Heart right ventricle (tissue), 16 donors: ENCODE data around the gene IFT52. TPM values are rescaled to one million over a fixed set of nuclear protein-coding genes. Genes with fewer than 3 reads are reported as not detected.

Source experiments
- ATAC-seq, 8 donors: fragments of 200-7000 bp; cut with Tn5 transposase; one replicate each; pipeline ENCODE4 v1.9.1; 2020; ENCODE audit warnings: mild to moderate bottlenecking in 8 of 8, moderate library complexity in 8 of 8, moderate number of reproducible peaks in 1 of 8
- DNase-seq, 2 donors: peaks; one replicate each; pipeline ENCODE4 v3.0.0-alpha.2; 2020
- H3K27ac ChIP-seq, 10 donors: fragments of 200-600 bp; sonication (generic) in 2 of 10; one replicate each; pipeline versions ENCODE4 v1.5.0 to v1.8.0; 2020 to 2022; ENCODE audit warnings: mild to moderate bottlenecking in 3 of 10
- H3K27me3 ChIP-seq, 7 donors: fragments of 200-600 bp; one replicate each; pipeline ENCODE4 v1.8.0; 2021 to 2022; ENCODE audit warnings: mild to moderate bottlenecking in 2 of 7
- H3K36me3 ChIP-seq, 9 donors: fragments of 200-600 bp; sonication (generic) in 1 of 9; one replicate each; pipeline versions ENCODE4 v1.5.0 to v1.8.0; 2020 to 2022; ENCODE audit warnings: mild to moderate bottlenecking in 2 of 9
- H3K4me1 ChIP-seq, 9 donors: fragments of 200-600 bp; sonication (generic) in 1 of 9; one replicate each; pipeline versions ENCODE4 v1.5.0 to v1.8.0; 2020 to 2022; ENCODE audit warnings: mild to moderate bottlenecking in 4 of 9
- H3K4me3 ChIP-seq, 10 donors: fragments of 200-600 bp; sonication (generic) in 2 of 10; one replicate each; pipeline versions ENCODE4 v1.5.0 to v1.8.0; 2020 to 2022; ENCODE audit warnings: mild to moderate bottlenecking in 7 of 10, moderate library complexity in 2 of 10
- H3K9me3 ChIP-seq, 11 donors: fragments of 200-600 bp in 10 of 11; sonication (generic) in 2 of 11; one replicate each; pipeline versions ENCODE4 v1.5.0 to v1.8.0; 2013 to 2022; ENCODE audit warnings: mild to moderate bottlenecking in 2 of 11, control low read depth in 1 of 11, moderate library complexity in 1 of 11
- WGBS, 2 donors: extraction: QIAGEN DNeasy Blood & Tissue Kit; methylation state at CpG; one replicate each; pipeline ENCODE4 v1.1.7; 2013; ENCODE audit warnings: inconsistent platforms in 1 of 2; 5-methylcytosine and 5-hydroxymethylcytosine counted together
- intact Hi-C, 10 donors: fragments of 100-400 bp; cut with DNase I; formaldehyde crosslinking; loops; one replicate each; pipeline versions ENCODE4 v1.11.1 to v1.14.2; 2022
- polyA plus RNA-seq, 2 donors: library from polyadenylated mRNA; stranded (reverse); fragments of 200-250 nt; gene quantifications; one replicate each; pipeline ENCODE4 v1.2.3, GENCODE V29; 2013
- total RNA-seq, 10 donors: library from RNA; stranded (reverse); fragmentation: NEBNext Ultra II Directional in 3 of 10; extraction: Animal tissue kit (Norgen Biotek cat#: 25700) in 3 of 10; gene quantifications; one replicate each; pipeline versions ENCODE4 v1.2.1 to v1.2.4, GENCODE V29; 2021 to 2023
- TF ChIP-seq, protein P1 (sequence below), 9 donors: fragments of 200-600 bp; sonication (generic) in 2 of 9; IDR thresholded peaks; one replicate each; pipeline versions ENCODE4 v1.5.0 to v1.8.0; 2021 to 2022; ENCODE audit warnings: antibody characterized with exemption in 9 of 9, mild to moderate bottlenecking in 5 of 9, moderate library complexity in 1 of 9
- donor health status: Arrhythmogenic right ventricular cardiomyopathy.
- donor health status: ischemic (EF 13 %, LVEDD 7.1; RV severe dilation, severe dysfunction).
- donor health status: healthy with polysubstance abuse.
- donor health status: DM: no; HTN: yes; CAD: no.
- donor health status: DM: no; HTN: no; CAD: no.
- donor health status: ischemic (EF 25% LVEDD 6.9; RV normal size, moderate dysfunction).
- donor health status: ischemic (EF 25% LVEDD 5.7; RV mildly dilated, moderate dysfunction).
- donor health status: healthy.
- donor health status: DM: yes; HTN: yes; CAD: no.
- donor health status: Ischemic cardiomyopathy.
- donor health status: ischemic (EF 35%, LVEDD 5.7; RV mildly dilated, moderate dysfunction).
- donor health status: nonischemic (EF 11% LVEDD 7.7; RV severe dilation, severe dysfunction).
- donor health status: DM: yes; HTN: yes; CAD: no.
- donor health status: PGD.
- donor health status: ischemic (EF 29% LVEDD 5.4; RV normal size, mild dysfunction).
- donor health status: nonischemic (EF 23%, LVEDD 6.1; RV moderate dilation, normal function).

The IFT52 gene
- total and polyA plus RNA-seq, 12 donors, result 5.2 to 8.9 (median 7.0) TPM

DNA sequence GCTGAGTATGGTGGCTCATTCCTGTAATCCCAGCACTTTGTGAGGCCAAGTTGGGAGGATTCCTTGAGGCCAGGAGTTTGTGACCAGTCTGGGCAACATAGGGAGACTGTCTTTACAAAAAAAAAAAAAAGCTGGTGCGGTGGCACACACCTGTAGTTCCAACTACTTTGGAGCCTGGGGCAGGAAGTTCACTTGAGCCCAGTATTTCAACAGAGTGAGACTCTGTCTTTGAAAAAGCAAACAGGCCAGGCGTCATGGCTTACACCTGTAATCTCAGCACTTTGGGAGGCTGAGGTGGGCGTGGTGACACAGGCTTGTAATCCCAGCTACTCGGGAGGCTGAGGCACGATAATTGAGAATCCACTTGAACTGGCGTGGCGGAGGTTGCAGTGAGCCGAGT lies 104.8 kb downstream of the IFT52 start:
- Histone ChIP-seq H3K4me3 (no peak overlapping the region), H3K27ac (no peak overlapping the region), H3K27me3 (no peaks in the 10 kb centered on the region), H3K4me1 (no peaks in the 10 kb centered on the region), H3K36me3 (peaks cover 0 to 3% (median 0%) of the 10 kb centered on the region in 9 donors), H3K9me3 (no peaks in the 10 kb centered on the region)
- 94 to 97% methylated on average over 8 of the region's 8 CpGs for WGBS, 2 donors
- DNase-seq, result no peak
- TF ChIP-seq, protein P1, sequence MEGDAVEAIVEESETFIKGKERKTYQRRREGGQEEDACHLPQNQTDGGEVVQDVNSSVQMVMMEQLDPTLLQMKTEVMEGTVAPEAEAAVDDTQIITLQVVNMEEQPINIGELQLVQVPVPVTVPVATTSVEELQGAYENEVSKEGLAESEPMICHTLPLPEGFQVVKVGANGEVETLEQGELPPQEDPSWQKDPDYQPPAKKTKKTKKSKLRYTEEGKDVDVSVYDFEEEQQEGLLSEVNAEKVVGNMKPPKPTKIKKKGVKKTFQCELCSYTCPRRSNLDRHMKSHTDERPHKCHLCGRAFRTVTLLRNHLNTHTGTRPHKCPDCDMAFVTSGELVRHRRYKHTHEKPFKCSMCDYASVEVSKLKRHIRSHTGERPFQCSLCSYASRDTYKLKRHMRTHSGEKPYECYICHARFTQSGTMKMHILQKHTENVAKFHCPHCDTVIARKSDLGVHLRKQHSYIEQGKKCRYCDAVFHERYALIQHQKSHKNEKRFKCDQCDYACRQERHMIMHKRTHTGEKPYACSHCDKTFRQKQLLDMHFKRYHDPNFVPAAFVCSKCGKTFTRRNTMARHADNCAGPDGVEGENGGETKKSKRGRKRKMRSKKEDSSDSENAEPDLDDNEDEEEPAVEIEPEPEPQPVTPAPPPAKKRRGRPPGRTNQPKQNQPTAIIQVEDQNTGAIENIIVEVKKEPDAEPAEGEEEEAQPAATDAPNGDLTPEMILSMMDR (IDR thresholded peaks at IDR 0.05), result no peak
- ATAC-seq, result no peak
- intact Hi-C loops, result loop anchor here in 1 of 10 donors (10.0 kb wide), 1 partner anchor 161 kb away; no protein-coding TSS in a partner anchor

Other genes starting within 250 kb of the IFT52 start
- 10 to 100 TPM; 44.0 to 62.4 (median 47.8) TPM for gene SRSF6, start 133.0 kb upstream of the IFT52 start, total RNA-seq
- 10 to 100 TPM; 27.9 to 86.6 TPM for gene SRSF6, start 133.0 kb upstream of the IFT52 start, polyA plus RNA-seq
- 1 to 10 TPM; 3.3 to 6.3 (median 4.9) TPM for gene L3MBTL1, start 83.2 kb upstream of the IFT52 start, total RNA-seq
- gene L3MBTL1, start 83.2 kb upstream of the IFT52 start, polyA plus RNA-seq, result 1 to 10 TPM; 1.2 to 9.0 TPM
- 1 to 10 TPM in 2 of 10 donors, under 1 TPM in 5, not detected in 3; 0.09 to 3.1 (median 0.29) TPM for gene SGK2, start 31.9 kb upstream of the IFT52 start, total RNA-seq
- gene SGK2, start 31.9 kb upstream of the IFT52 start, polyA plus RNA-seq, result 1 to 10 TPM in 1 of 2 donors, under 1 TPM in 1; 0.45 to 1.4 TPM
- gene MYBL2, start 76.2 kb downstream of the IFT52 start, total RNA-seq, result 1 to 10 TPM in 2 of 10 donors, under 1 TPM in 6, not detected in 2; 0.09 to 6.0 (median 0.27) TPM
- gene MYBL2, start 76.2 kb downstream of the IFT52 start, polyA plus RNA-seq, result under 1 TPM; 0.17 to 0.29 TPM
- gene GTSF1L, start 136.1 kb downstream of the IFT52 start, total RNA-seq, result not detected
- not detected for gene GTSF1L, start 136.1 kb downstream of the IFT52 start, polyA plus RNA-seq